ENCODE measurements around the gene GRIK4.

- TF ChIP-seq CTCF (IDR thresholded peaks at IDR 0.05) (no peak), POLR2AphosphoS5 (IDR thresholded peaks at IDR 0.05) (no peak), POLR2A (IDR thresholded peaks at IDR 0.05) (no peak), EP300 (IDR thresholded peaks at IDR 0.05) (no peak)
Observed at GRCh38 chr11:120698918-120699317, 187.4 kb downstream of the GRIK4 start.
